MM.1S (cell line): ENCODE data around the gene SORBS2.

Experiments used
- DNase-seq: peaks from one replicate; pipeline ENCODE4 v3.0.0-alpha.2; 2015
- H2AFZ ChIP-seq: fragments of 300-600 bp; sonication (generic); 2 replicates; pipeline ENCODE4 v1.6.0; 2016; ENCODE audit warnings: antibody characterized with exemption, low read length
- H3F3A ChIP-seq: fragments of 300-600 bp; sonication (generic); 2 replicates; pipeline ENCODE4 v1.6.1; 2016; ENCODE audit warnings: mild to moderate bottlenecking, antibody characterized with exemption, low read length, moderate library complexity, mixed read lengths; ENCODE audit not compliant: insufficient read depth
- H3K27ac ChIP-seq: fragments of 300-600 bp; sonication (generic); 2 replicates; pipeline ENCODE4 v1.5.1; 2016; ENCODE audit warnings: mild to moderate bottlenecking, low read length
- H3K27me3 ChIP-seq: fragments of 300-600 bp; sonication (generic); replicated peaks from 2 replicates; pipeline ENCODE4 v1.6.0; 2016; ENCODE audit warnings: low read length; ENCODE audit not compliant: insufficient read depth
- H3K36me3 ChIP-seq: fragments of 300-600 bp; sonication (generic); replicated peaks from 2 replicates; pipeline ENCODE4 v1.6.1; 2016; ENCODE audit warnings: mild to moderate bottlenecking, low read length, mixed read lengths; ENCODE audit not compliant: insufficient read depth
- H3K4me1 ChIP-seq: fragments of 300-600 bp; sonication (generic); 2 replicates; pipeline ENCODE4 v1.6.1; 2016; ENCODE audit warnings: low read length, mixed read lengths
- H3K4me2 ChIP-seq: fragments of 300-600 bp; sonication (generic); 2 replicates; pipeline ENCODE4 v1.6.0; 2016; ENCODE audit warnings: low read depth, low read length
- H3K4me3 ChIP-seq: fragments of 300-600 bp; sonication (generic); 2 replicates; pipeline ENCODE4 v1.5.1; 2016; ENCODE audit warnings: low read length, mixed read lengths
- H3K79me2 ChIP-seq: fragments of 300-600 bp; sonication (generic); 2 replicates; pipeline ENCODE4 v1.6.1; 2016; ENCODE audit warnings: mixed run types, low read length, mixed read lengths
- H3K9ac ChIP-seq: fragments of 300-600 bp; sonication (generic); 2 replicates; pipeline ENCODE4 v1.6.1; 2016; ENCODE audit warnings: low read length, mixed read lengths
- H3K9me2 ChIP-seq: fragments of 300-600 bp; sonication (generic); replicated peaks from 2 replicates; pipeline ENCODE4 v1.6.1; 2016; ENCODE audit warnings: mild to moderate bottlenecking, low read length, mixed read lengths; ENCODE audit not compliant: insufficient read depth
- H3K9me3 ChIP-seq: fragments of 300-600 bp; sonication (generic); replicated peaks from 2 replicates; pipeline ENCODE4 v1.6.1; 2016; ENCODE audit warnings: mild to moderate bottlenecking, low read length, mixed read lengths; ENCODE audit not compliant: insufficient read depth
- H4K20me1 ChIP-seq: fragments of 300-600 bp; sonication (generic); 2 replicates; pipeline ENCODE4 v1.6.1; 2016; ENCODE audit warnings: mild to moderate bottlenecking, low read length, moderate library complexity, mixed read lengths; ENCODE audit not compliant: insufficient read depth
- CTCF ChIP-seq: fragments of 300-600 bp; sonication (generic); IDR thresholded peaks from 2 replicates; pipeline ENCODE4 v1.5.1; 2016; ENCODE audit warnings: antibody characterized with exemption, low read length, mixed read lengths
- EZH2 ChIP-seq: fragments of 300-600 bp; sonication (generic); optimal IDR thresholded peaks from 2 replicates; pipeline ENCODE3; 2017; ENCODE audit warnings: low read depth, mild to moderate bottlenecking, antibody characterized with exemption, low read length, mixed read lengths
- EZH2phosphoT487 ChIP-seq: fragments of 300-600 bp; sonication (generic); IDR thresholded peaks from 2 replicates; pipeline ENCODE4 v1.6.1; 2018; ENCODE audit warnings: antibody characterized with exemption, low read length

Gene SORBS2

GRCh38 chr4:185819144-185819543 is 7.2 kb upstream of the SORBS2 start:
- H3K4me2 ChIP-seq = no peak overlapping the region
- H3K79me2 ChIP-seq = no peaks in the 10 kb centered on the region
- H3F3A ChIP-seq = peaks cover 14% of the 10 kb centered on the region
- H3K27me3 ChIP-seq = 0 out of 2 replicates have a peak, but pooled peaks cover 5% of the 10 kb centered on the region
- no peak overlapping the region for H3K9ac ChIP-seq
- TF ChIP-seq EZH2phosphoT487 (no peak), CTCF (no peak), EZH2 (no peak)
- H2AFZ ChIP-seq = no peak overlapping the region
- peaks cover 13% of the 10 kb centered on the region; the same call in 1 of the 2 replicates for H3K4me1 ChIP-seq
- H3K4me3 ChIP-seq = no peak overlapping the region
- DNase-seq = no peak
- no peaks in the 10 kb centered on the region for H3K9me3 ChIP-seq
- H3K36me3 ChIP-seq = no peaks in the 10 kb centered on the region
- H3K27ac ChIP-seq = no peak overlapping the region
- H3K9me2 ChIP-seq = no peaks in the 10 kb centered on the region
- no peaks in the 10 kb centered on the region for H4K20me1 ChIP-seq

GRCh38 chr4:185817403-185817818 is 5.4 kb upstream of the SORBS2 start:
- peak; percentile 92 for DNase-seq
- H3F3A ChIP-seq = peaks cover 14% of the 10 kb centered on the region
- TF ChIP-seq CTCF = no peak
- no peak for TF ChIP-seq EZH2
- TF ChIP-seq EZH2phosphoT487 = no peak
- H3K9ac ChIP-seq = peak overlapping the region; percentile 20
- no peaks in the 10 kb centered on the region for H3K79me2 ChIP-seq
- peaks cover 13% of the 10 kb centered on the region; the same call in 1 of the 2 replicates for H3K4me1 ChIP-seq
- no peak overlapping the region; the same call in 1 of the 2 replicates for H3K4me3 ChIP-seq
- no peaks in the 10 kb centered on the region for H3K9me2 ChIP-seq
- H2AFZ ChIP-seq = no peak overlapping the region
- H4K20me1 ChIP-seq = no peaks in the 10 kb centered on the region
- H3K9me3 ChIP-seq = no peaks in the 10 kb centered on the region
- H3K36me3 ChIP-seq = no peaks in the 10 kb centered on the region
- H3K27ac ChIP-seq = peak overlapping the region; percentile 75
- H3K27me3 ChIP-seq = 0 out of 2 replicates have a peak, but pooled peaks cover 5% of the 10 kb centered on the region
- peak overlapping the region; percentile 43 for H3K4me2 ChIP-seq

- H3K4me2 ChIP-seq = no peak overlapping the region
Measured at GRCh38 chr4:185813133-185813532, 1.1 kb upstream of the SORBS2 start.

More at GRCh38 chr4:185813133-185813532, 1.1 kb upstream of the SORBS2 start:
- Histone ChIP-seq H3K27me3 (0 out of 2 replicates have a peak, but pooled peaks cover 5% of the 10 kb centered on the region), H2AFZ (no peak overlapping the region), H3K27ac (no peak overlapping the region), H3K79me2 (no peaks in the 10 kb centered on the region), H4K20me1 (no peaks in the 10 kb centered on the region), H3F3A (peaks cover 14% of the 10 kb centered on the region), H3K4me3 (no peak overlapping the region), H3K9ac (no peak overlapping the region), H3K9me2 (no peaks in the 10 kb centered on the region), H3K36me3 (no peaks in the 10 kb centered on the region), H3K4me1 (peaks cover 13% of the 10 kb centered on the region; the same call in 1 of the 2 replicates), H3K9me3 (no peaks in the 10 kb centered on the region)
- DNase-seq = no peak
- TF ChIP-seq CTCF = no peak
- no peak for TF ChIP-seq EZH2phosphoT487
- TF ChIP-seq EZH2 = no peak
